Mammary epithelial cell (primary cell): ENCODE data around the gene MXRA8.

Experiments
- CTCF ChIP-seq, 2 donors: IDR thresholded peaks in 1 of 2; conservative IDR thresholded peaks in 1 of 2; 2 replicates each; pipeline ENCODE4 v1.5.1; 2011 to 2012; ENCODE audit warnings: inconsistent platforms in 2 of 2, low read length in 2 of 2, mild to moderate bottlenecking in 2 of 2, control low read depth in 1 of 2, low read depth in 1 of 2; ENCODE audit not compliant: insufficient read depth in 1 of 2; ENCODE audit errors: extremely low read depth in 1 of 2
- EZH2 ChIP-seq: IDR thresholded peaks from 2 replicates; pipeline ENCODE4 v1.6.1; 2012; ENCODE audit warnings: low read length, inconsistent platforms, borderline replicate concordance

DNA sequence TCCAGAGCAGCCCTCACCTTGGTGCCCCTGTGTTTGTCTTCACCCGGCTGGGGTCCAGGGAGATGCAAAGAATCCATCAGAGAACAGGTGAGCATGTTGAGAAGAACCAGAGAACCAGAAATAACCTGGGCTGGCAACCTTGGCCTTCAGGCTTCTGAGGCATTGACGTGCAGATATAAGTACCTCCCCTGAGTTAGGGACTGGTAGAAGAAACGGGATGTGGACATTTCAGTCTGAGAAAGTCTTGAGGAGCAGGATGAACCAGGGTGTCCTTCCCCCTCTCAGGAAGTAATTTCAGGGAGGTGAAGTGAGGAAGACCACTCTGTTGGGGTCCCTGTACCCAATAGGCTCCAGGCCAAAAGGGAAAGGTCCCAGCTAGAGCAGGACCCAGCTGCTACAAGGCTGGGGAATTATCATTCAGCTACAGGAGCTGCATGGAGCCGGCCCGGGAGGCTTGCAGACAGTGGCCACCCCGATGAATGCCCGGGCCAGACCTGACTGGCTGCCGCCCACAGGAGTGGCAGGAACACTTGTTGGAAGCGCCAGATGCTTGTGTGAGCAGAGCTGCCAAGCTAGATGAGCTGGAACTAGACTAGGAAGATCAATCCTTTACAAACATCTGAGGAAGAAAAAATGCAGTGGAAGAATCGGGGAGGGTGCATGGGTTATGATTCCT lies 18.3 kb upstream of the MXRA8 start:
- TF ChIP-seq CTCF (conservative IDR thresholded peaks at IDR 0.05 in 1 of 2, IDR thresholded peaks at IDR 0.05 in 1 of 2; ENCODE audit: extremely low read depth in 1 of 2, insufficient read depth in 1 of 2, low read depth in 1 of 2, low read length in 2 of 2) (no peak), EZH2 (no peak)
